NOMO-1 treated with DMSO at 0.1 percent for 48 hours (cell line): ENCODE data around the gene SLC25A21.

ENCODE experiments used
- DNase-seq: peaks from one replicate; lab custom pipeline; 2025; ENCODE audit not compliant: unreplicated experiment; lab: John Stamatoyannopoulos, UW

SLC25A21 gene

GRCh38 chr14:36656687-36657398 lies 515.6 kb downstream of the SLC25A21 start:
- no peak for DNase-seq

GRCh38 chr14:36655963-36656686 lies 516.3 kb downstream of the SLC25A21 start:
- no peak for DNase-seq

DNA sequence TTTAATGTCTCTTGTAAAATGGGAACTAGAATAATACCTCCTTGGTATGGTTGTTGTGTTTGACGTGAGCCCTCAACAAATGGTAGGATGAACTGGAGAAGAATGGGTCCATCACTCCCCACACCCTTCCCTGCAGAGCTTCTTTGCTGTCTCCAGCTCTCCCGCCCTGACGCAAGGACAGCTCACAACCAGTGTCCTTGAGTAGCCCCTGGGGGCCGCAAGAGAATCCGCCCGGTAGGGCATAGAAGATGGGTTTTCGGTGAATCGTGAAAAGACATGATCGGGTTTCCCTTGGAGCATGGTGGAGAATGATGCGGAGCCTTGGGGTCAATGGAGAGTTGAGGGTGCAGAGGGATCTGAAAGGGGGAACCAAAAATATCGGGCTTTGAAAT lies 516.8 kb downstream of the SLC25A21 start:
- no peak for DNase-seq

GRCh38 chr14:36654794-36655381 lies 517.5 kb downstream of the SLC25A21 start:
- no peak for DNase-seq

- DNase-seq = no peak
These were observed 518.2 kb downstream of the SLC25A21 start for GRCh38 chr14:36653962-36654793.

DNA sequence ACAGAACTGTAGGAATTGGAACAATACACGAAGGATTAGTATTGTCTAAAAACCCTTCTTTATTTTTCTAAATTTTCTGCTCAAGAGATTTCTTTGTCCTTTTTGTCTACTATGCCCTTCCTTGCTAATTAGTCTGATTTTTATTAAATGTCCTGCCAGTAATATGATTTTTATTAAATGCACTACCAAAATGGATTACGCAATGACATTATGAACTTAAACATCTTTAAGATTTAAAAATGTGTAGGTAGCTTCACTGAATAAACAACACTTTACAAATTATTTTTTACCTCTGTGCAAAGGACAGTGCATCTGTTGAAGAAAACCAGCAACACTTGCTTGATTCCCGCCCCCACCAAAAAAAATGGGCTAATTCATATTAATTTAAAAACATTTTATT lies 519.0 kb downstream of the SLC25A21 start:
- DNase-seq = no peak

- DNase-seq = no peak
These were observed 519.7 kb downstream of the SLC25A21 start for GRCh38 chr14:36652542-36653201.

GRCh38 chr14:36649872-36650650 lies 522.3 kb downstream of the SLC25A21 start:
- no peak for DNase-seq

DNA sequence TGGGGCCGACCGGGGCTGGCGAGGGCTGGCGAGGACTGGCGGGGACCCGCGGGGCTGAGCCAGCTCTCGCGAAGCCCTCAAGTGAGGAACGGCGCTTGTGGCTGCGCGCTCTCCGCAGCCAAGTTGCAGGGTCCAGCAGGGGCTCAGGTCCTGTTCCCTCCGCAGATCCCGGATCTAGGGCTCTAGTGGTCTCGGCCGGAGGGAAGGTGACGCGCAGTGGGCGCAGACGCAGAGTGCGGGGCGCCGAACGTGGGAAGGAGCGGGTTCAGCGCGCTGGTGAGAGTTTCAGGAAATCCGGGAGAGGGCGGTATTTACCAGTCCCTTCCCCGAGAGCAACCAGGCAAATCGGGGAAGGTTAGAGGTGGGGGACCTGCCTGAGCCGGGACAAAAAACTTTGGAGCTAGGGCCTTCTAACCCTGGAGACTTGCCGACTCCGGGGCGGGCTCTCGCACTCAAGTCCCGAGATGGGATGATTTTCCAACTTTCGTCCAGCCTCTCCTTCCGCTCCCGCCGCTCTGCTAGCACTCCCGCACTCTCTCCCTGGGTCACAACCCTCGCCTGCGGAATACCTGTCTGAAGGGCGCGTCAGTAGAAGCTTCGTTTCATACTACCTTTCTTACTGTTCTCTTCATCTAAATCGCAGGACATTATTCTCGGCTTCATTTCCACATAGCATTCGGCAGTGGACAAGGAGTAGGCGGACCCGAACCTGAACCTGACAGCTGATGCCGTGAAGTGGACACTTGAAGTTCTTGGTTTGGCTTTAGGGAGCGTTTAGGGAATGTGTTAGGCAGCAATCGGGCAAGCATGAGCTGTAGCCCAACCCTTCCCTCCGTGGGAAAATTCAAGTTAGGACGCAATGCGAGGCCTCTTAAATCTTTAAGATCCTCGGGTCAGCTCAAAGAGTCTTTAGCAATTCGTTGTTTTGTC lies 524.3 kb downstream of the SLC25A21 start:
- DNase-seq = no peak

GRCh38 chr14:36647417-36647823 lies 525.0 kb downstream of the SLC25A21 start:
- DNase-seq = no peak

- no peak for DNase-seq
These were observed 525.6 kb downstream of the SLC25A21 start for GRCh38 chr14:36646664-36647416.

DNA sequence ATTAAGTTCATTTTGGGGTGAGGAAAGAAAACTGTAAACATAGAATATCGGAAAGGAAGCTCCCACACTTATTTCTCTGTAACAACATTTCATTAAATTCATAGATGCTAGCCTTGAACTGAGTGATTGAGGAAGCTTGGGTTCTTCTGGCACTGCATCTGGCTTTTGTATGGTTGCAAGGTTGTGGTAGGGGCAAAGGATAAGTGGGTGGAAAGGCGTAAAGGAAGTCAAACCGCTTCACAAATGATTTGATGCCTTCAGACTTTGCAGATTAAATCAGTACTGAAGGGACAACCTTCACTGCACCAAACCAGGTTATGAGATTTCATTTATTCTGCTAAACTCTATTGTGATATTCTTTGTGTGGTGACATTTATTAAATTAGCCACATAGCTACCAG lies 538.8 kb downstream of the SLC25A21 start:
- no peak for DNase-seq
